IgD-negative memory B cell (primary cell): Measurements from ENCODE around the gene HRH4. TPM values are rescaled to one million over a fixed set of nuclear protein-coding genes. Genes with fewer than 3 reads are reported as not detected.

Source experiments
- H3K27ac Mint-ChIP-seq, 3 donors: one replicate each; pipeline ENCODE4 v1.8.0; 2020 to 2022; ENCODE audit warnings: mild to moderate bottlenecking in 3 of 3, mixed read lengths in 3 of 3, moderate library complexity in 1 of 3
- H3K27me3 Mint-ChIP-seq: one replicate; pipeline ENCODE4 v1.8.0; 2021; ENCODE audit warnings: mixed read lengths
- H3K36me3 Mint-ChIP-seq: one replicate; pipeline ENCODE4 v1.8.0; 2020; ENCODE audit warnings: mild to moderate bottlenecking, mixed read lengths
- H3K4me1 Mint-ChIP-seq, 3 donors: one replicate each; pipeline ENCODE4 v1.8.0; 2020 to 2022; ENCODE audit warnings: mixed read lengths in 3 of 3, mild to moderate bottlenecking in 1 of 3
- H3K4me3 Mint-ChIP-seq, 4 donors: one replicate each; pipeline ENCODE4 v1.8.0; 2020 to 2022; ENCODE audit warnings: mild to moderate bottlenecking in 4 of 4, mixed read lengths in 4 of 4, moderate library complexity in 3 of 4
- H3K9me3 Mint-ChIP-seq, 3 donors: one replicate each; pipeline ENCODE4 v1.8.0; 2020 to 2021; ENCODE audit warnings: mixed read lengths in 3 of 3, mild to moderate bottlenecking in 1 of 3
- polyA plus RNA-seq: library from polyadenylated mRNA; unstranded; fragments of 300-500 nt; fragmentation: Illumina TruSeq; gene quantifications from one replicate; pipeline ENCODE4 v1.2.3, GENCODE V29; 2021

The HRH4 gene
- polyA plus RNA-seq, 1 donor from 2014 or later = not detected

DNA sequence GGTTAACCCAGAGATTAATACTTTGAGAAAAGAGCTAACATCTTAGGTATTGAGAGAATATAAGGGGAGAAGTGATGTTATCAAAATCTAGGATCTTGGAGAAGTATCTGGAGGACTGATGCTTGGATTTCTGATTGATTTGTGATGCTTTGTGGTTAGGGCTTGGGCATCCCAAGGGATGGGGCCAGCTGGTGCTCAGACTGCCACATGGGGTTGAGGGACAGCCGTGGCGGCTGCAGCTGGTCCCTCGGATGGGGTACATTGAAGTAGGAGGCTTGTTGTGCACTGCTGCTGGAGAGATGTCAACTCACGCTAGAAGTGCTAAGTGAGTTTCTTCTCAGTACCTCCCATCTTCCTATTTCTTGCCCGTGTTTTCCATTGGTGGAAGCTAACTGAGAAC, 22.4 kb downstream of the HRH4 start:
- Mint-ChIP-seq H3K27ac (no peak overlapping the region), H3K36me3 (peaks cover 3% of the 10 kb centered on the region), H3K9me3 (peaks cover 0 to 4% (median 2%) of the 10 kb centered on the region in 3 donors), H3K4me1 (peaks cover 0 to 3% (median 3%) of the 10 kb centered on the region in 3 donors), H3K27me3 (peaks cover 4% of the 10 kb centered on the region), H3K4me3 (no peak overlapping the region)

DNA sequence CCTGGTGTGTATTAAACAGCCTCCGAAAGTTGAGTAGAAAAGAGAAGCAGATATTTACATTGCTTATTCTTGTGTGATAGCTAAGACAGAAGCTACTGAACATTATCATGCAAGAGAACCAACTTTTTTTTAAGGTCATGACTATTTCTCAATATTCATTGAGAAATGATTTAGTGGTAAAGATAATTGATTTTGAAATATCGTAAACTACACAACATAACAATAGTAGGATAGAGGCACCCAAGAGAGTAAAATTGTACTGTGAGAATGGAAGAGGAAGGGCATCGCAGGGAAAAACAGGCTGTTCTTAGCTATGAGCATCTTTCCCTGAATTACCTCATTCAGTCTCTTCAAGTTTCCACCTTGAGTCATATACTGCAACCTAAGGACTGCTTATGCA, 25.2 kb downstream of the HRH4 start:
- H3K4me3 Mint-ChIP-seq = no peak overlapping the region
- H3K27ac Mint-ChIP-seq = no peak overlapping the region
- H3K27me3 Mint-ChIP-seq = peaks cover 4% of the 10 kb centered on the region
- peaks cover 5 to 10% (median 9%) of the 10 kb centered on the region in 3 donors for H3K4me1 Mint-ChIP-seq
- peaks cover 0 to 2% (median 0%) of the 10 kb centered on the region in 3 donors for H3K9me3 Mint-ChIP-seq
- H3K36me3 Mint-ChIP-seq = no peaks in the 10 kb centered on the region

DNA sequence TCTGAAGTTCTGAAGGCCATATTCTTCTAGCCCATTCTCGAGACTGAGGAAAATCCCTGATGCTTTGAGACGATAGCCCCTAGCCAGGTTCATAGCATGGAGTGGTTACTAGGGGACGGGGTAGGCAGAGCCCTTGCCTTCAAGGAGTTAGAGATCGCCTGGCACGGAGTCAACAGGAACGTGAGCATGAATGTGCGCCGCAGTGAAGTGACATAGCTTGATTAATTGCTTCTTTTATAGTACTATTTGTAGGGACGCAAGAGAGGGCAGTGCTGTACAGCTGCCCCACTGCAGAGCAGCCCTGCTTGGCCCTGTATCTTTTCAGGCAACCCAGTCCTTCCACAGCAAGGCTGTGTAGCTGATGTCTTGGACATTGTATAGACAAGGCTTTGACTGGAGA, 26.2 kb downstream of the HRH4 start:
- Mint-ChIP-seq H3K27ac (no peak overlapping the region), H3K36me3 (no peaks in the 10 kb centered on the region), H3K9me3 (no peaks in the 10 kb centered on the region), H3K4me3 (no peak overlapping the region), H3K4me1 (peaks cover 7 to 12% (median 11%) of the 10 kb centered on the region in 3 donors), H3K27me3 (peaks cover 4% of the 10 kb centered on the region)

DNA sequence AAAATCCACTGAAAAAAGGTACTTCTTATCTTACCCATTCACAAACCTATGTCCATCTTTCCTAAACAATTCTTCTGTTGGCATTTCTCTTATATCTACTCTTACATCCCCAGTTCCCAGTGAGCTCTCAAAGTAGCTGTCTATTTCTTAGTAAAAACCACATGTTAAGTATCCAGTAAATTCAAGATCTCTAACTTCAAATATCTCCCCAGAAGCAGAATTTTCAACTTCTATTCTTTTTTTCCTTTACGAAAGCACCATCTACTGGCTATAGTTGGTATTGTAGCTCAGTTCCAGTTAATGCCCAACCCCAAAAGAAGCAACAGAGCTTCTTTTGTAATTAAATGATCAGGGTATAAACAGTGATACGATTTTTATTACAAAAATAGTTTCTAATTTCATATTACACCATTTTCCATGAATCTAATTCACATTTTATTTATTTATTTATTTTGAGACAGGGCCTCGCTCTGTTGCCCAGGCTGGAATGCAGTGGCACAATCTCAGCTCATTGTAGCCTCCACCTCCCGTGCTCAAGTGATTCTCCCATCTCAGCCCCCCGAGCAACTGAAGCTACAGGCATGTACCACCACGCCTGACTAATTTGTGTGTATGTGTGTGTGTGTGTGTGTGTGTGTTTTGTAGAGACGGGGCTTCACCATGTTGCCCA, 28.5 kb downstream of the HRH4 start:
- H3K4me1 Mint-ChIP-seq = peaks cover 20 to 26% (median 23%) of the 10 kb centered on the region in 3 donors
- H3K27ac Mint-ChIP-seq = peak overlapping the region in 1 of 3 donors; percentile 54
- H3K9me3 Mint-ChIP-seq = no peaks in the 10 kb centered on the region

DNA sequence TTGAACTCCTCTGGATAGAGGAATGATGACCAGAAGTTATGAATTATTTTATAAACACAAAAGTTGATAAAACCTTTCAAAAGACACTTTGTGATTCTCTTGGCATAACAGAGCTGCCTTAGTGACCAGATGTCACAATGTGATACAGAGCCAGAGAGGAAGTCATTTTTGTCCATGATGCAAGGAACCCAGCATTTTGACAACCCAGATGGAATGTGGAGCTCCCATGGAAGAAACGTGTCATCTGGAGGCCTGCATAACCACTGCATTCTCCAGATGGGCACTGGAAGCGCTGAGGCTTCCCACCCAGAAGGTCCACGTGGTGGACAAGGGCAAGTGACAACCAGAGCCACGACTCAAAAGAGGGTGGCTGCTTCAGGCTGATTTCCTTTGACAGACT, 30.1 kb downstream of the HRH4 start:
- Mint-ChIP-seq H3K27ac (no peak overlapping the region), H3K36me3 (no peaks in the 10 kb centered on the region), H3K9me3 (no peaks in the 10 kb centered on the region), H3K4me3 (no peak overlapping the region), H3K4me1 (peaks cover 20 to 26% (median 23%) of the 10 kb centered on the region in 3 donors), H3K27me3 (peaks cover 7% of the 10 kb centered on the region)

More for the DNA sequence above, 28.5 kb downstream of the HRH4 start:
- Mint-ChIP-seq H3K27me3 (peaks cover 4% of the 10 kb centered on the region), H3K4me3 (no peak overlapping the region), H3K36me3 (no peaks in the 10 kb centered on the region)

DNA sequence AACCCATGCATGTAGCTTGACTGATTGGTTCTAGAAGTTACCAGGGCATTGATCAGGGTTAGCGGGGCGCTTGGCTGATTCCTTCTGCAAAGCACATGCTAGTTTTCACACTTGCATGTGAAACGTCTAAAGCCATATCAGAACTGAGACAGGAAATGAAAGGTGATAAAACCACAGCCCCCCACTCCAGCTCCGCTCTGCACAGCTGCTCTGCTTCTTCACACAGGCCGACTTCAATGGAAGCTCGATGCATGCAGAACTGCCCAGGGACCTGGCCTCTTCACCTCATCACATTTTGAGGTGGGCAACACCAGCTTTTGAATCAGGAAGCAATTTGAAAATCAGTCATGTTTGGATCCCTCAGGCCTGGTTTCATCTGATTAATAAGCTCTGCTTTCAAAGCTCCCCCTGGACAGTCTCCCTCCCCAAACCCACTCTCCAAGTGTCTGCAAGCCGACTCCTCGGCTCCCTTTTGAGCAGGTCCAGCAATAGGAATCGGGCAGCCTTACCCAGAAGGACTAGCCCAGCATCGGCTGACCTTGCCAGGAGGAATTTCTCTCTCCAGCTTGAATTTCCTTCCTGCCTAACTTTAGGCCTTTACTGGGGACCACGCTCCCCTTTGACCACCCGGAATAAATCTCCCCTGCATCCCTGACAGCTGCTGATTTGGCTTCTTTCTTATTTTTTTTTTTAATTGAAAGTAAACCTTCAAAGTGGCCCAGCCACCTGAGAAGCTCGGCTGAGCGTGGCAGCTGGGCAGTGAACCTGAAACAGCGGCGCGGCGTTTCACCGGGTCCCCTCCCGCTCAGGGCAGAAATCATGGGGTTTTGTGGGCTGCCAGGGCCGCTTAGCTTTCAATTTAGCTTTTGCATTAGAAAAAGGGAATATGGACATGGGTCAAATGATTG, 31.7 kb downstream of the HRH4 start:
- H3K4me3 Mint-ChIP-seq = peak overlapping the region in 3 of 4 donors; percentile 52 to 83 (median 71)
- H3K27ac Mint-ChIP-seq = peak overlapping the region in 2 of 3 donors; percentile 1 to 39
- H3K27me3 Mint-ChIP-seq = peaks cover 3% of the 10 kb centered on the region
- H3K4me1 Mint-ChIP-seq = peaks cover 20 to 26% (median 23%) of the 10 kb centered on the region in 3 donors
- H3K36me3 Mint-ChIP-seq = no peaks in the 10 kb centered on the region
- H3K9me3 Mint-ChIP-seq = no peaks in the 10 kb centered on the region

DNA sequence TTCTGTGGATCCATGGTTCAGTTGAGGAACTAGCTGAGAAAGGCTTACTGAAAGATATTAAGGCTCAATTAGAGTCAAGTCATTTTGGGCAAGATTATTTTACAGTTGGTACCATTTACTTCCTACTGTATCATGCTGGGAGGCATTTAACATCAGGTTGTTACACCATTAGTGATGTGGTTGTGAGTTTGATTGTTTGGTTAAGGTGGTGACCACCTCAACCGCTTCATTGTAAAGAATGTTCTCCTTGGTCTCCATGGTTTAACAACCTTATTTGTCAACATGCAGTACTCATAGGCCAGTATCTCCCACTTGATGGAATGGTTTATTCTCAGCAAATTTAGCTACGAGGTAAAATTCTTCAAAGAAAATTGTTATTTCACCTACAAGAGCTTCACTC, 34.1 kb downstream of the HRH4 start:
- H3K36me3 Mint-ChIP-seq = no peaks in the 10 kb centered on the region
- no peak overlapping the region for H3K4me3 Mint-ChIP-seq
- H3K4me1 Mint-ChIP-seq = peaks cover 14 to 16% (median 15%) of the 10 kb centered on the region in 3 donors
- H3K27me3 Mint-ChIP-seq = peaks cover 3% of the 10 kb centered on the region
- H3K9me3 Mint-ChIP-seq = no peaks in the 10 kb centered on the region
- no peak overlapping the region for H3K27ac Mint-ChIP-seq

DNA sequence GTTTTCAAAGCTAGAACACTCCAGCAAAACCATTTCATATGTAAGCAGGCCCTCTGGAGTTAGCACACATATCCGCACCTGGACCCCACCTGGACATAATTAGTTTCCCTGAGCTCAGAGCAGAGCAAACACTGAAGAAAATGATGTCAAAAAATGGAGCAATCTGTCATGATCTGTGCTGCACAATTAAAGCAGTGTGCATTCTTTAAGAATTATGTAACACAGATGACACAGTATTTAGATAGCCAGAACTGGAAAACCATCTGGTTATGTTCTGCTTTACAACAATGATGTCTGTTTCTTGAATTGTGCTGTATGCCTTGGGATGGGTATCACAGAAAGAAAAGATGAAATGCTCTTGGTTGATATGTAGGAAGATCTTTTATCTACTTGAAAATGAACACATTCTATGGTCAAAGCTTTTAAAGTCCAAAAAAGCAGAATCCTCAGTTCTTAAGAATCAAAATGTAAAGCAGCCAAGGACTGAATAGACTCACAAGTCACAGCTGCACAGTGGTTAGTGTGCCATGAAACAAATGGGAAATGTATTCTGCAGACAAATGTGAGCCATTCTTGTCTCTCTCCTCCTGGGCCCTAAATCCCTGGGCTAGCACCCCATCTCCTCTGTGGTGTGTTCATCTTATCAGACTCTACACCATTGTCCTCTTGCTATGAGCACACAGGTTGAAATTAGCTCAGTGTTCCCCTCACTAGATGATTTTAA, 36.8 kb downstream of the HRH4 start:
- H3K9me3 Mint-ChIP-seq = no peaks in the 10 kb centered on the region

DNA sequence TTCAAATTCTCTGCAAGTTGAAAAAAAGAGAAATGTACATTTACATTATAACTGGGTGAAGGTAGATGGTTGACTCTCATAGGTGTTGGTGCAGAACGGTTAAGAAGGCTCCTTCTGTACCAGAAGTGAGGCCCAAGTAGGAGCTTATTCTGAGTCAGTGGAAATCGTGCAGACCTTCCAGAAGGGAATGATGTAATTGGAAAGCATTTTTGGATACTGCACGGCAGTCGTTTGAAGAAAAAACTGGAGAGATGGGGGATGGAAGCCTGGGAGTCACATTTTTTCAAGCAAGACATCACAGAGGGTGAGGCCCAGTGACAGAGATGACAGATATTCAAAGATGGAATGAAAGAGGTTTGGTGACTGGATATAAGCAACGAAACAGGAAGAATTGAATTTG, 39.4 kb downstream of the HRH4 start:
- H3K4me3 Mint-ChIP-seq = no peak overlapping the region
- H3K4me1 Mint-ChIP-seq = peaks cover 0 to 2% (median 0%) of the 10 kb centered on the region in 3 donors
- H3K27ac Mint-ChIP-seq = no peak overlapping the region
- no peaks in the 10 kb centered on the region for H3K9me3 Mint-ChIP-seq
- no peaks in the 10 kb centered on the region for H3K36me3 Mint-ChIP-seq
- H3K27me3 Mint-ChIP-seq = peaks cover 3% of the 10 kb centered on the region

More for the DNA sequence above, 36.8 kb downstream of the HRH4 start:
- H3K4me3 Mint-ChIP-seq = no peak overlapping the region
- H3K4me1 Mint-ChIP-seq = peaks cover 7 to 12% (median 11%) of the 10 kb centered on the region in 3 donors
- peaks cover 3% of the 10 kb centered on the region for H3K27me3 Mint-ChIP-seq
- no peaks in the 10 kb centered on the region for H3K36me3 Mint-ChIP-seq
- no peak overlapping the region for H3K27ac Mint-ChIP-seq

DNA sequence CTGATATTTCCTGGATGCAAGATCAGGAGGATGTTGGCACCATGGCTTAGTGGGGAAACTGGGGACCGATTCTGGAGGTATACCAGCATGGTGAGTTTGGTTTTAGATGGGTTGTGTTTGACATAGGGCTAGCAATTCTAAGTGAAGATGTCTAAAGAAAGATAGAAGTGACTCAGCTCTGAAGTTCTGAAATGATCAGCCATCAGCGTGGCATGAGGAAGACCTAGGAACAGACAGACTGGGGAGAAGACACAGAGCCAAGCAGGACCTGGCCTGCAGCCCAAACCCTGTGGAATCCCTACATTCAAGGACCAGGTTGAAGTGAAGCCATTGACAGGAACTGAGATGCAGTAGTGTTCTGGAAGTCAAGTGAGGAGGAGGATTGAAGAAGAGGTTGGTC, 39.8 kb downstream of the HRH4 start:
- H3K27me3 Mint-ChIP-seq = peaks cover under 1% of the 10 kb centered on the region
- H3K4me1 Mint-ChIP-seq = peaks cover 0 to 2% (median 0%) of the 10 kb centered on the region in 3 donors
- no peaks in the 10 kb centered on the region for H3K36me3 Mint-ChIP-seq
- no peaks in the 10 kb centered on the region for H3K9me3 Mint-ChIP-seq
- no peak overlapping the region for H3K27ac Mint-ChIP-seq
- H3K4me3 Mint-ChIP-seq = no peak overlapping the region

DNA sequence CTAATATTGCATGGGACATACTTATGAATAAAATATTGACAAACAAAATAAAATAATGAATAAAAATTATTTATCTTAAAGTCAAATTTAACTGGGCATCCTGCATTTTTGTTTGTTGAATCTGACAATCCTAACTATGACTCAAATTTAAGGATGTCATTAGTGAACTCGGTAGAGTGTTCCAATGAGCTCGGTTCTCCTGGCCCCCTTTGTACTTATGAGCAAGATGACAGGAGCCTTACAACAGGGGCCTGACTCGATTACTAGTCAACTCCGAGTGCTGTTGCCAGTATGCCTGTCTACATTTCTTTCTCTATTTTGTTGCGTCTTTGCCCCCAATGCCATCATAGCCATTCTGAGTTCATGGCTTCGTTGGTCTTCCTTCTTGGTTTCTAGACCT, 40.3 kb downstream of the HRH4 start:
- H3K36me3 Mint-ChIP-seq = no peaks in the 10 kb centered on the region
- no peaks in the 10 kb centered on the region for H3K9me3 Mint-ChIP-seq
- no peak overlapping the region for H3K27ac Mint-ChIP-seq
- H3K4me1 Mint-ChIP-seq = peaks cover 0 to 2% (median 0%) of the 10 kb centered on the region in 3 donors
- H3K27me3 Mint-ChIP-seq = no peaks in the 10 kb centered on the region
- H3K4me3 Mint-ChIP-seq = peak overlapping the region in 1 of 4 donors; percentile 13

DNA sequence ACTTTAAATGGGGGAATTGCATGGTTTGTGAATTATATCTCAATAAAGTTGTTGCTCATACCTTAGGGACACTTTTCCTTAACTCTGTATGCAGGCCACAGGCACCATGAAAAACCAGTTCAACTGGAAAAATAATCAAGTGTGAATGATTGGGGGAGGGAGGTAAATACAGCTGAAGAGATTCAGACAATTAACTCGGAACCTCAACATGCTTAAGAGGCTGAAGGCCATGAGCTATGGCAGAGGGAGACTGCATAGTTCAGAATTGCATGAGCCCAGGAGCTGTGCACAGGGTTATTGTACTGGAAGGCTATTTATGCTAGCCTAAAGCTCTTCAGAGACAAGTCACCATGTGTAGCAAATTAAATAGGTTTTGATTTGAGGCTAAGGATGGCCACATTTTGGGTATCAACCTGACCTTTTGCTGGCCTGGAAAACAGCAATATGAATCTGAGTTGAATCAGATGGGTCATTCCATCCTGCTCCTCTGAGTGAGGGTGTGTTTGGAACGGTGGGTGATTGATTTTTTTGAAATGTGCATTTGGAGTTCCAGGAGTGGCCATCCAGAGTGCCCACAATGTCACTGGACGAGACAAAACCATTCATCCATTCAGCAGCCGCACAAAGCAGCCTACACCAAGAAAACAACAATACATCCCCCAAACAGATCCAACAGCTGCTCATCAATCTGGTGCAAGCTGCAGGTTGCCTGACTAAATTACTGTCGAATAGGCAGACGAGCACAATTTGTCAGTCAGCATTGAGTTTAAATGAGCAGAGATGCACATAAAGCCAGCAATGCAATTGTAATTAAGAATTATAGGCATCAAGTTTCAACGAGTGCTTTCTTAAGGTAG, 42.5 kb downstream of the HRH4 start:
- Mint-ChIP-seq H3K9me3 (peaks cover 0 to 2% (median 2%) of the 10 kb centered on the region in 3 donors), H3K4me3 (no peak overlapping the region), H3K4me1 (peaks cover 0 to 2% (median 0%) of the 10 kb centered on the region in 3 donors), H3K27me3 (no peaks in the 10 kb centered on the region), H3K36me3 (no peaks in the 10 kb centered on the region), H3K27ac (no peak overlapping the region)

DNA sequence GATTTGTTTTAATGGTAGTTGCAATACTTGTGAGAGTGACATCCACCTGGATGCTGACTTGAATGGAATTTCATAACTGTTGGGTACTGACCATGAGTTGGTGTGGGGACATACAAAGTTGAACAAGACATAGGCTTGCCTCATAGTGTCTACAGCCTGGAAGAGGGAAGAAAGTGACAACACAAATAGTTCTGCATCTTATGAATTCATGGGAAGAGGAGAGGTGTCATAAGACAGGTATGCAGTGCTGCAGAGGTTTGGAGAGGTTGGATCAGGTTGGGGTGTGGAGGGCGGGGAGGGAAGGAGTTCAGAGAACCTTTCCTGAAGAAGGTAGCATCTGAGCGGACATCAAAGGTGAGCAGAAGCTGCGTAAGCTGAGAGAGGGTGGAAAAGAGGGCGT, 44.0 kb downstream of the HRH4 start:
- peaks cover 0 to 2% (median 0%) of the 10 kb centered on the region in 3 donors for H3K4me1 Mint-ChIP-seq
- no peak overlapping the region for H3K4me3 Mint-ChIP-seq
- no peaks in the 10 kb centered on the region for H3K27me3 Mint-ChIP-seq
- no peak overlapping the region for H3K27ac Mint-ChIP-seq
- no peaks in the 10 kb centered on the region for H3K36me3 Mint-ChIP-seq
- peaks cover 0 to 2% (median 2%) of the 10 kb centered on the region in 3 donors for H3K9me3 Mint-ChIP-seq

DNA sequence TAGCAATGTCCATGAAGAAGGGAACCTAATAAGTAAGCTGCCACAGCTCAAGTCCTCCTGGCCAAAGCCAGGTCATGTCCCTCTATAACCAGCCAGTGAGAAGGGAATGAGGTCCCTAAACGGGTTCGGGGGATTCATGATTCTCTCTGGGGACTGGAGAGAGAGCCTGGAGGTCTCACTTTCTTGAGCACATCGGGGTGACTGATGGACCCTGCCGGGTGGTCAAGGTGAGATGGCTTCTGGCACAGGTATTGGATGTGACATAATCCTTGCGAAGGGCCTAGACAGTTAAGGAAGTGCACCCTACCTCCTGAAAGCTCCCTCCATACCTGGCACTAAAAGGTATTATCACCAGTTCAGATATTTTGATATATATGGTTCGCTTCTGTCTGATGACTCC, 45.7 kb downstream of the HRH4 start:
- H3K27me3 Mint-ChIP-seq = no peaks in the 10 kb centered on the region

More for the DNA sequence above, 45.7 kb downstream of the HRH4 start:
- no peaks in the 10 kb centered on the region for H3K4me1 Mint-ChIP-seq
- H3K9me3 Mint-ChIP-seq = peaks cover 0 to 2% (median 2%) of the 10 kb centered on the region in 3 donors
- H3K4me3 Mint-ChIP-seq = no peak overlapping the region
- no peaks in the 10 kb centered on the region for H3K36me3 Mint-ChIP-seq
- H3K27ac Mint-ChIP-seq = no peak overlapping the region
